Endothelial cell of umbilical vein (primary cell): Measurements from ENCODE around the gene FGD5. TPM values are rescaled to one million over a fixed set of nuclear protein-coding genes. Genes with fewer than 3 reads are reported as not detected.

Experiments used
- BruUV-seq: library from RNA; stranded (reverse); fragments of 400-500 nt; replicated peaks from 2 replicates; lab custom pipeline; 2021; lab: Mats Ljungman, UMichigan
- CTCF ChIA-PET: fragments of 300-600, 350-600 bp; sonication (Branson Sonifier 250); formaldehyde crosslinking; loops from one replicate; lab custom pipeline; 2021; ENCODE audit warnings: antibody characterized with exemption, inconsistent platforms; lab: Charles Lee
- POLR2A ChIA-PET: fragments of 300-600, 350-600 bp; sonication (Branson Sonifier 250); formaldehyde crosslinking; loops from one replicate; lab custom pipeline; 2021; ENCODE audit warnings: antibody characterized with exemption, inconsistent platforms; lab: Charles Lee
- DNase-seq: peaks from one replicate; pipeline ENCODE4 v3.0.0-alpha.2; 2011; ENCODE audit warnings: low read depth, low spot score
- FAIRE-seq: peaks from 2 replicates; lab custom pipeline; 2011; peaks lifted over from hg19 to GRCh38; lab: Jason Lieb, UNC
- H2AFZ ChIP-seq: 2 replicates; pipeline ENCODE4 v1.6.0; 2012; ENCODE audit warnings: low read depth, low read length, control low read depth, inconsistent platforms
- H3K27ac ChIP-seq: 2 replicates; pipeline ENCODE4 v1.5.1; 2011; ENCODE audit warnings: low read depth, mild to moderate bottlenecking, control low read depth, low read length, moderate library complexity; ENCODE audit not compliant: insufficient read depth
- H3K27me3 ChIP-seq, 2 experiments: 2 replicates each; pipeline versions ENCODE4 v1.6.0 to v1.6.1; 2011; ENCODE audit warnings: low read length in 2 of 2, mixed read lengths in 1 of 2; ENCODE audit not compliant: control insufficient read depth in 2 of 2, insufficient read depth in 2 of 2
- H3K36me3 ChIP-seq, 2 experiments: 2 replicates in 1 of 2; 3 replicates in 1 of 2; pipeline ENCODE4 v1.5.1; 2011; ENCODE audit warnings: low read length in 2 of 2, mild to moderate bottlenecking in 1 of 2, moderate library complexity in 1 of 2; ENCODE audit not compliant: control insufficient read depth in 2 of 2, insufficient read depth in 2 of 2; ENCODE audit errors: extremely low read depth in 1 of 2
- H3K4me1 ChIP-seq: 3 replicates; pipeline ENCODE4 v1.5.1; 2011; ENCODE audit warnings: mild to moderate bottlenecking, low read length; ENCODE audit not compliant: control insufficient read depth, insufficient read depth; ENCODE audit errors: extremely low read depth
- H3K4me2 ChIP-seq: 2 replicates; pipeline ENCODE4 v1.6.1; 2011; ENCODE audit warnings: low read length, control low read depth, mixed read lengths; ENCODE audit not compliant: insufficient read depth
- H3K4me3 ChIP-seq, 3 experiments: fragments of 200-600 bp in 1 of 3; sonication (generic), shearing (Covaris generic) in 1 of 3; replicated peaks in 1 of 3; 2 replicates each; pipeline ENCODE4 v1.5.1; 2011 to 2016; ENCODE audit warnings: control low read depth in 3 of 3, low read length in 3 of 3, mild to moderate bottlenecking in 2 of 3, inconsistent platforms in 1 of 3, low read depth in 1 of 3, moderate library complexity in 1 of 3; ENCODE audit not compliant: insufficient read depth in 1 of 3
- H3K79me2 ChIP-seq: 2 replicates; pipeline ENCODE4 v1.6.0; 2012; ENCODE audit warnings: low read length, inconsistent platforms; ENCODE audit not compliant: control insufficient read depth, insufficient read depth
- H3K9ac ChIP-seq: replicated peaks from 2 replicates; pipeline ENCODE3; 2011; ENCODE audit warnings: low read length, control low read depth; ENCODE audit not compliant: insufficient read depth; ENCODE audit errors: extremely low read depth
- H3K9me1 ChIP-seq: replicated peaks from 3 replicates; pipeline ENCODE4 v1.6.0; 2011; ENCODE audit warnings: mild to moderate bottlenecking, low read length; ENCODE audit not compliant: control insufficient read depth, insufficient read depth; ENCODE audit errors: extremely low read depth
- H3K9me3 ChIP-seq: replicated peaks from 2 replicates; pipeline ENCODE4 v1.5.1; 2012; ENCODE audit warnings: low read length, inconsistent platforms; ENCODE audit not compliant: control insufficient read depth, insufficient read depth
- H4K20me1 ChIP-seq: replicated peaks from 2 replicates; pipeline ENCODE3; 2011; ENCODE audit warnings: mild to moderate bottlenecking, low read length; ENCODE audit not compliant: control insufficient read depth, insufficient read depth; ENCODE audit errors: extremely low read depth
- CTCF ChIP-seq, 2 donors: IDR thresholded peaks; 1 replicate in 1 of 2; 2 replicates in 1 of 2; pipeline ENCODE4 v1.5.1; 2011; ENCODE audit warnings: low read length in 2 of 2, mild to moderate bottlenecking in 2 of 2, moderate library complexity in 2 of 2, control low read depth in 1 of 2, inconsistent platforms in 1 of 2, low read depth in 1 of 2; ENCODE audit not compliant: insufficient read depth in 1 of 2; ENCODE audit errors: extremely low read depth in 1 of 2
- EZH2 ChIP-seq: IDR thresholded peaks from 2 replicates; pipeline ENCODE4 v1.6.1; 2012; ENCODE audit warnings: borderline replicate concordance, low read depth, mild to moderate bottlenecking, moderate library complexity, low read length, inconsistent platforms; ENCODE audit not compliant: severe bottlenecking
- FOS ChIP-seq: IDR thresholded peaks from 2 replicates; pipeline ENCODE4 v1.6.1; 2011; ENCODE audit warnings: mild to moderate bottlenecking, low read length, moderate library complexity, borderline replicate concordance; ENCODE audit not compliant: insufficient read depth
- GATA2 ChIP-seq: IDR thresholded peaks from 2 replicates; pipeline ENCODE4 v1.7.0; 2011; ENCODE audit warnings: low read depth, mild to moderate bottlenecking, moderate library complexity, mixed read lengths, low read length; ENCODE audit not compliant: insufficient read length, insufficient read depth
- JUN ChIP-seq: IDR thresholded peaks from 2 replicates; pipeline ENCODE4 v1.6.1; 2011; ENCODE audit warnings: borderline replicate concordance, low read depth; ENCODE audit not compliant: insufficient read length, insufficient read depth
- MAX ChIP-seq: IDR thresholded peaks from 2 replicates; pipeline ENCODE4 v1.6.1; 2011; ENCODE audit not compliant: insufficient read depth, insufficient read length
- MYC ChIP-seq: IDR thresholded peaks from one replicate; pipeline ENCODE4 v1.6.1; 2011; ENCODE audit warnings: mild to moderate bottlenecking, low read depth, low read length
- POLR2A ChIP-seq: IDR thresholded peaks from 2 replicates; pipeline ENCODE4 v1.6.1; 2012; ENCODE audit warnings: low read depth, mild to moderate bottlenecking, control low read depth, low read length
- POLR2AphosphoS5 ChIP-seq: IDR thresholded peaks from 2 replicates; pipeline ENCODE4 v1.6.1; 2012; ENCODE audit warnings: low read depth, mild to moderate bottlenecking, control low read depth, low read length, moderate library complexity; ENCODE audit not compliant: insufficient read depth
- dilution Hi-C: fragments of 300-500 bp; cut with MboI; formaldehyde crosslinking; loops from one replicate; pipeline ENCODE4 v1.15.0; 2019; ENCODE audit warnings: low sequenced_read_pairs; ENCODE audit not compliant: extremely low pct_ligation_motif_present
- intact Hi-C: fragments of 100-400 bp; cut with micrococcal nuclease; formaldehyde crosslinking; loops from one replicate; pipeline ENCODE4 v1.10.0; 2022
- polyA plus RNA-seq, 4 experiments: library from polyadenylated mRNA; depleted of rRNA in 3 of 4; stranded (reverse) in 3 of 4; unstranded in 1 of 4; fragments of >200 nt; gene quantifications; 2 replicates each; pipeline versions ENCODE4 v1.2.1 to v1.2.3, GENCODE V29; 2011 to 2012; ENCODE audit warnings: missing spikeins in 1 of 4
- total RNA-seq: library from RNA; stranded (reverse); gene quantifications from 2 replicates; pipeline ENCODE4 v1.2.3, GENCODE V29; 2021

FGD5 gene
- total and polyA plus RNA-seq, 2 donors (not counting 3 experiments of a cell fraction or from before 2014, with no cell fraction given): 49.6 to 134 TPM

GRCh38 chr3:14798231-14798630, 20.5 kb upstream of the FGD5 start:
- no peaks in the 10 kb centered on the region for H3K9me1 ChIP-seq
- no peak overlapping the region for H2AFZ ChIP-seq
- no peaks in the 10 kb centered on the region for H3K27me3 ChIP-seq
- H3K36me3 ChIP-seq: no peaks in the 10 kb centered on the region
- H3K4me3 ChIP-seq: no peak overlapping the region
- DNase-seq (no peak), FAIRE-seq (no peak)
- intact Hi-C loops: no loop called here
- ChIA-PET CTCF (interaction anchor here (0.6 to 2.3 kb wide), 4 partner anchors 10 to 123 kb away, joined by 3 to 11 read pairs (median 4); no protein-coding TSS in a partner anchor), POLR2A (no interaction called here)
- H3K9me3 ChIP-seq: no peaks in the 10 kb centered on the region
- dilution Hi-C loops: no loop called here
- H3K79me2 ChIP-seq: no peaks in the 10 kb centered on the region
- no TSS peak for BruUV-seq
- H3K4me2 ChIP-seq: no peak overlapping the region
- TF ChIP-seq POLR2AphosphoS5 (no peak), POLR2A (no peak), FOS (no peak), MAX (no peak), EZH2 (no peak)
- H3K9ac ChIP-seq: no peak overlapping the region
- H3K4me1 ChIP-seq: peaks cover 6% of the 10 kb centered on the region
- H3K27ac ChIP-seq: no peak overlapping the region
- no peaks in the 10 kb centered on the region for H4K20me1 ChIP-seq

GRCh38 chr3:14799146-14799545, 19.6 kb upstream of the FGD5 start:
- intact Hi-C loops: no loop called here
- no TSS peak for BruUV-seq
- Histone ChIP-seq H3K4me2 (no peak overlapping the region), H3K36me3 (no peaks in the 10 kb centered on the region), H3K9me1 (no peaks in the 10 kb centered on the region), H3K4me3 (no peak overlapping the region), H3K27me3 (no peaks in the 10 kb centered on the region), H3K27ac (no peak overlapping the region), H3K9me3 (no peaks in the 10 kb centered on the region), H3K79me2 (no peaks in the 10 kb centered on the region), H4K20me1 (no peaks in the 10 kb centered on the region), H2AFZ (no peak overlapping the region), H3K4me1 (peaks cover 12% of the 10 kb centered on the region), H3K9ac (no peak overlapping the region)
- ChIA-PET POLR2A (no interaction called here), CTCF (interaction anchor here (0.9 to 2.3 kb wide), 2 partner anchors 12 to 122 kb away, joined by 3 to 11 read pairs; no protein-coding TSS in a partner anchor)
- peak; percentile 21 for DNase-seq
- TF ChIP-seq POLR2AphosphoS5 (no peak), JUN (no peak), EZH2 (no peak), MAX (no peak), GATA2 (no peak), MYC (no peak), POLR2A (no peak), FOS (no peak), CTCF (IDR thresholded peaks at IDR 0.05; ENCODE audit: extremely low read depth in 1 of 2, insufficient read depth in 1 of 2, low read depth in 1 of 2, low read length in 2 of 2) (no peak)
- peak; percentile 37 for FAIRE-seq
- dilution Hi-C loops: no loop called here
